ENCODE measurements around the gene MYCBPAP.

DNA sequence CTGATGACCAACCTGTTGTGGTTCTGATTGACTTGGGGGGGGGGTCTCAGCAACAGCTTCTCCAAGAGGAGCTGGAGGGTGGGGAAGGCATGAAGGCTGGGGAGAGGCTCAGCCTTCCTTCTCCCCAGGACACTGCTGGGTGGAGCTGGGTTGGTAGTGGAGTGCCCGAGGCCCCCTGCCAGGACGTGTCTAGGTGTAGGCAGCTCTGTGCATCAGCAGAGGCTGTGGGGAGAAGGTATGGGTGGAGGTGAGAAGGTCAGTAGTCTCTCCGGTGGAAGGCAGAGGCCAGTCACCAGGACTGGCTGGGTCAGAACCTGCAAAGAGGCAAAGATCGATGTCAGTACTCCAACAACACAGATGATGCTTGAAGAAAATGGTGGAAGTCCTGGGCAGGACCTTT is 43.5 kb upstream of the MYCBPAP start:
- TF ChIP-seq CTCF (IDR thresholded peaks at IDR 0.05) (no peak), POLR2A (IDR thresholded peaks at IDR 0.05) (no peak), POLR2AphosphoS5 (IDR thresholded peaks at IDR 0.05) (no peak), EP300 (IDR thresholded peaks at IDR 0.05) (no peak)

All from suprapubic skin (tissue), 4 donors.